HUES6 (cell line): ENCODE measurements around the gene SLC10A1.
"Not testable (repeated sequence)": the region's sequence is repeated elsewhere in the genome, so short reads cannot be mapped to it uniquely, and the experiment has no call there.

Source experiments
- H3K27ac ChIP-seq: 2 replicates; pipeline ENCODE4 v1.7.0; 2013; ENCODE audit warnings: low read depth, mild to moderate bottlenecking, low read length, inconsistent platforms
- H3K27me3 ChIP-seq: 2 replicates; pipeline ENCODE4 v1.6.1; 2013; ENCODE audit warnings: low read length; ENCODE audit not compliant: control insufficient read depth, insufficient read depth
- H3K36me3 ChIP-seq: 2 replicates; pipeline ENCODE4 v1.6.1; 2013; ENCODE audit warnings: low read length; ENCODE audit not compliant: control insufficient read depth, insufficient read depth
- H3K4me1 ChIP-seq: 2 replicates; pipeline ENCODE4 v1.6.1; 2013; ENCODE audit warnings: low read length; ENCODE audit not compliant: control insufficient read depth, insufficient read depth
- H3K4me3 ChIP-seq: 2 replicates; pipeline ENCODE4 v1.5.1; 2013; ENCODE audit warnings: low read depth, low read length
- H3K9ac ChIP-seq: one replicate; pipeline ENCODE4 v1.6.1; 2013; ENCODE audit warnings: mild to moderate bottlenecking, low read length
- H3K9me3 ChIP-seq: 2 replicates; pipeline ENCODE4 v1.6.1; 2013; ENCODE audit warnings: low read depth, low read length; ENCODE audit not compliant: control insufficient read depth, insufficient read depth

Gene SLC10A1

GRCh38 chr14:69822456-69822855 is 25.4 kb upstream of the SLC10A1 start:
- Histone ChIP-seq H3K27me3 (0 out of 2 replicates have a peak, but pooled peaks cover 2% of the 10 kb centered on the region), H3K9me3 (no peaks in the 10 kb centered on the region), H3K9ac (no peak overlapping the region), H3K36me3 (no peaks in the 10 kb centered on the region), H3K4me3 (no peak overlapping the region), H3K4me1 (no peaks in the 10 kb centered on the region), H3K27ac (no peak overlapping the region)

GRCh38 chr14:69820991-69821390 is 23.9 kb upstream of the SLC10A1 start:
- no peak overlapping the region for H3K27ac ChIP-seq
- H3K9ac ChIP-seq = no peak overlapping the region
- H3K27me3 ChIP-seq = 0 out of 2 replicates have a peak, but pooled peaks cover 2% of the 10 kb centered on the region
- no peaks in the 10 kb centered on the region for H3K4me1 ChIP-seq
- no peaks in the 10 kb centered on the region for H3K9me3 ChIP-seq
- H3K4me3 ChIP-seq = no peak overlapping the region
- H3K36me3 ChIP-seq = no peaks in the 10 kb centered on the region

GRCh38 chr14:69819607-69820006 is 22.6 kb upstream of the SLC10A1 start:
- Histone ChIP-seq H3K4me3 (no peak overlapping the region), H3K27ac (no peak overlapping the region), H3K9me3 (no peaks in the 10 kb centered on the region), H3K9ac (no peak overlapping the region), H3K4me1 (no peaks in the 10 kb centered on the region), H3K27me3 (0 out of 2 replicates have a peak, but pooled peaks cover 2% of the 10 kb centered on the region), H3K36me3 (no peaks in the 10 kb centered on the region)

- no peaks in the 10 kb centered on the region for H3K9me3 ChIP-seq
- no peaks in the 10 kb centered on the region for H3K36me3 ChIP-seq
- H3K4me1 ChIP-seq = no peaks in the 10 kb centered on the region
- H3K4me3 ChIP-seq = no peak overlapping the region
- H3K27ac ChIP-seq = no peak overlapping the region
- 0 out of 2 replicates have a peak, but pooled peaks cover 2% of the 10 kb centered on the region for H3K27me3 ChIP-seq
- no peak overlapping the region for H3K9ac ChIP-seq
These were observed 21.7 kb upstream of the SLC10A1 start for GRCh38 chr14:69818758-69819191.

GRCh38 chr14:69816216-69816615 is 19.2 kb upstream of the SLC10A1 start:
- Histone ChIP-seq H3K27me3 (0 out of 2 replicates have a peak, but pooled peaks cover 2% of the 10 kb centered on the region), H3K4me3 (no peak overlapping the region), H3K9ac (no peak overlapping the region), H3K9me3 (no peaks in the 10 kb centered on the region), H3K4me1 (no peaks in the 10 kb centered on the region), H3K36me3 (no peaks in the 10 kb centered on the region), H3K27ac (no peak overlapping the region)

GRCh38 chr14:69815556-69815955 is 18.5 kb upstream of the SLC10A1 start:
- Histone ChIP-seq H3K4me3 (no peak overlapping the region), H3K9ac (no peak overlapping the region), H3K36me3 (no peaks in the 10 kb centered on the region), H3K4me1 (no peaks in the 10 kb centered on the region), H3K27ac (no peak overlapping the region), H3K27me3 (0 out of 2 replicates have a peak, but pooled peaks cover 2% of the 10 kb centered on the region), H3K9me3 (no peaks in the 10 kb centered on the region)

- H3K9me3 ChIP-seq = no peaks in the 10 kb centered on the region
- H3K27ac ChIP-seq = no peak overlapping the region
- H3K4me3 ChIP-seq = no peak overlapping the region
- no peaks in the 10 kb centered on the region for H3K36me3 ChIP-seq
- H3K4me1 ChIP-seq = no peaks in the 10 kb centered on the region
- no peak overlapping the region for H3K9ac ChIP-seq
- 0 out of 2 replicates have a peak, but pooled peaks cover 2% of the 10 kb centered on the region for H3K27me3 ChIP-seq
These were observed 17.4 kb upstream of the SLC10A1 start for GRCh38 chr14:69814397-69814796.

GRCh38 chr14:69813346-69813745 is 16.3 kb upstream of the SLC10A1 start:
- not testable (repeated sequence) for H3K4me1 ChIP-seq, H3K9ac ChIP-seq, H3K9me3 ChIP-seq

GRCh38 chr14:69812711-69813110 is 15.7 kb upstream of the SLC10A1 start:
- Histone ChIP-seq H3K4me1 (no peaks in the 10 kb centered on the region), H3K36me3 (no peaks in the 10 kb centered on the region), H3K9ac (no peak overlapping the region), H3K9me3 (no peaks in the 10 kb centered on the region), H3K4me3 (no peak overlapping the region), H3K27ac (no peak overlapping the region), H3K27me3 (no peaks in the 10 kb centered on the region)

More at GRCh38 chr14:69813346-69813745, 16.3 kb upstream of the SLC10A1 start:
- not testable (repeated sequence) for H3K27ac ChIP-seq, H3K4me3 ChIP-seq, H3K27me3 ChIP-seq, H3K36me3 ChIP-seq

- no peaks in the 10 kb centered on the region for H3K4me1 ChIP-seq
- H3K27ac ChIP-seq = no peak overlapping the region
- H3K27me3 ChIP-seq = no peaks in the 10 kb centered on the region
- H3K9ac ChIP-seq = no peak overlapping the region
- H3K36me3 ChIP-seq = no peaks in the 10 kb centered on the region
- H3K9me3 ChIP-seq = no peaks in the 10 kb centered on the region
- no peak overlapping the region for H3K4me3 ChIP-seq
These were observed 14.8 kb upstream of the SLC10A1 start for GRCh38 chr14:69811868-69812252.

- Histone ChIP-seq H3K9me3 (no peaks in the 10 kb centered on the region), H3K27ac (no peak overlapping the region), H3K9ac (no peak overlapping the region), H3K4me3 (no peak overlapping the region), H3K4me1 (no peaks in the 10 kb centered on the region), H3K27me3 (no peaks in the 10 kb centered on the region), H3K36me3 (no peaks in the 10 kb centered on the region)
These were observed 14.3 kb upstream of the SLC10A1 start for GRCh38 chr14:69811227-69811867.
